ENCODE results near the gene ADK. TPM values are rescaled to one million over a fixed set of nuclear protein-coding genes. Genes with fewer than 3 reads are reported as not detected.
"Not testable (repeated sequence)": the region's sequence is repeated elsewhere in the genome, so short reads cannot be mapped to it uniquely, and the experiment has no call there.

The ADK gene
- polyA plus RNA-seq, 1 donor (not counting 4 experiments of a cell fraction or from before 2014, with no cell fraction given): 139 TPM

DNA sequence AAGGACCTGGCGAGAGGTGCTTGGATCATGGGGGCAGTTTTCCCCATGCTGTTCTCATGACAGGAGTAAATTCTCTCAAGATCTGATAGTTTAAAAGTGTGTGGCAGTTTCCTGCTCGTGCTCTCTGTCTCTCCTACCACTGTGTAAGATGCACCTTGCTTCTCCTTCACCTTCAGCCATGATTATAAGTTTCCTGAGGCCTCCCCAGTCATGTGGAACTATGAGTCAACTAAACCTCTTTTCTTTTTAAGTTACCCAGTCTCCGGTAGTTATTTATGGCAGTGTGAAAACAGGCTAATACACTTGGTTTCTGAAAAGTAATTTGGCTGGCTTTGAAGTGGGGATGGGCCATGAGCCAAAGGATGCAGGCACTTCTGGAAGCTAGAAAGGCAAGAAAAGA is 407.4 kb downstream of the ADK start:
- DNase-seq (ENCODE audit: low read depth, low spot score) (no peak), FAIRE-seq (no peak)
- Histone ChIP-seq H2AFZ (ENCODE audit: control insufficient read depth, low read length) (no peak overlapping the region), H3K36me3 (ENCODE audit: control insufficient read depth in 2 of 2, extremely low read depth in 1 of 2, insufficient read depth in 2 of 2, low read length in 2 of 2) (peaks cover 3 to 7% of the 10 kb centered on the region in 2 experiments), H3K9me3 (ENCODE audit: control insufficient read depth, low read depth, low read length) (no peaks in the 10 kb centered on the region), H3K9ac (ENCODE audit: control insufficient read depth, extremely low read depth, insufficient read depth, low read length) (no peak overlapping the region), H3K27me3 (ENCODE audit: control insufficient read depth, extremely low read depth, insufficient read depth, low read length) (no peaks in the 10 kb centered on the region), H3K9me1 (ENCODE audit: control insufficient read depth, extremely low read depth, insufficient read depth, low read length) (no peaks in the 10 kb centered on the region), H4K20me1 (ENCODE audit: control insufficient read depth, extremely low read depth, insufficient read depth, low read length) (no peaks in the 10 kb centered on the region), H3K4me2 (ENCODE audit: control insufficient read depth, extremely low read depth, insufficient read depth, low read depth, low read length) (no peak overlapping the region), H3K27ac (ENCODE audit: control insufficient read depth, insufficient read depth, low read length) (no peak overlapping the region), H3K4me3 (ENCODE audit: control insufficient read depth in 2 of 3, extremely low read depth in 1 of 3, insufficient read depth in 2 of 3, low read depth in 1 of 3, low read length in 3 of 3) (no peak overlapping the region), H3K79me2 (ENCODE audit: control insufficient read depth, insufficient read depth, low read length) (no peaks in the 10 kb centered on the region), H3K4me1 (ENCODE audit: control insufficient read depth, extremely low read depth, insufficient read depth, low read length) (no peaks in the 10 kb centered on the region)
- dilution Hi-C loops (cut with MboI; ENCODE audit: extremely low pct_ligation_motif_present, low sequenced_read_pairs): no loop called here
- TF ChIP-seq EZH2 (IDR thresholded peaks at IDR 0.05; ENCODE audit: low read length): no peak
- TF ChIP-seq, protein P1, sequence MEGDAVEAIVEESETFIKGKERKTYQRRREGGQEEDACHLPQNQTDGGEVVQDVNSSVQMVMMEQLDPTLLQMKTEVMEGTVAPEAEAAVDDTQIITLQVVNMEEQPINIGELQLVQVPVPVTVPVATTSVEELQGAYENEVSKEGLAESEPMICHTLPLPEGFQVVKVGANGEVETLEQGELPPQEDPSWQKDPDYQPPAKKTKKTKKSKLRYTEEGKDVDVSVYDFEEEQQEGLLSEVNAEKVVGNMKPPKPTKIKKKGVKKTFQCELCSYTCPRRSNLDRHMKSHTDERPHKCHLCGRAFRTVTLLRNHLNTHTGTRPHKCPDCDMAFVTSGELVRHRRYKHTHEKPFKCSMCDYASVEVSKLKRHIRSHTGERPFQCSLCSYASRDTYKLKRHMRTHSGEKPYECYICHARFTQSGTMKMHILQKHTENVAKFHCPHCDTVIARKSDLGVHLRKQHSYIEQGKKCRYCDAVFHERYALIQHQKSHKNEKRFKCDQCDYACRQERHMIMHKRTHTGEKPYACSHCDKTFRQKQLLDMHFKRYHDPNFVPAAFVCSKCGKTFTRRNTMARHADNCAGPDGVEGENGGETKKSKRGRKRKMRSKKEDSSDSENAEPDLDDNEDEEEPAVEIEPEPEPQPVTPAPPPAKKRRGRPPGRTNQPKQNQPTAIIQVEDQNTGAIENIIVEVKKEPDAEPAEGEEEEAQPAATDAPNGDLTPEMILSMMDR (optimal IDR thresholded peaks at IDR 0.05 in 1 of 3, IDR thresholded peaks at IDR 0.05 in 1 of 3, conservative IDR thresholded peaks at IDR 0.05 in 1 of 3; ENCODE audit: extremely low read depth in 1 of 3, insufficient read depth in 2 of 3, low read length in 3 of 3): no peak

DNA sequence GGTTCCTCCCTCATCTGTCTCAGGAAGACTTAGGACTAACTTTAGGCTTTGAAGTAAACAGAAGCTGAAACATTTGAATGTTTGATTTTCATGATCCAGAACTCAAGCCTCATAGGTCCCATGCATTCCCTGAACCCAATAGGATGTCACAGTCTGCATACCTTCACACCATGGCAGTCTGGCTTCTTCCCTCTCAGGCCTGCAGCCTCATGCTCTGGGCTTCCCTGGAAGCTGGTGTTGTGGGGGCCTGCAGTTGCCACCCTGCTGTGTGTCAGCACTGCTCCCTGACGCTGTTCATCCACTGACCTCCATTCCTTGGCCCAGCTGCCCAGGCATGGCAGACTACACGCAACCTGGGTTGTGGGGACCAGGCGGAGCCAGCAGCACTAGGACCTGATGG is 407.9 kb downstream of the ADK start:
- Histone ChIP-seq H3K36me3 (ENCODE audit: control insufficient read depth in 2 of 2, extremely low read depth in 1 of 2, insufficient read depth in 2 of 2, low read length in 2 of 2) (peaks cover 3 to 7% of the 10 kb centered on the region in 2 experiments), H3K79me2 (ENCODE audit: control insufficient read depth, insufficient read depth, low read length) (no peaks in the 10 kb centered on the region), H3K9me1 (ENCODE audit: control insufficient read depth, extremely low read depth, insufficient read depth, low read length) (no peaks in the 10 kb centered on the region), H3K27me3 (ENCODE audit: control insufficient read depth, extremely low read depth, insufficient read depth, low read length) (no peaks in the 10 kb centered on the region), H4K20me1 (ENCODE audit: control insufficient read depth, extremely low read depth, insufficient read depth, low read length) (no peaks in the 10 kb centered on the region), H2AFZ (ENCODE audit: control insufficient read depth, low read length) (no peak overlapping the region), H3K27ac (ENCODE audit: control insufficient read depth, insufficient read depth, low read length) (no peak overlapping the region), H3K4me2 (ENCODE audit: control insufficient read depth, extremely low read depth, insufficient read depth, low read depth, low read length) (no peak overlapping the region), H3K4me3 (ENCODE audit: control insufficient read depth in 2 of 3, extremely low read depth in 1 of 3, insufficient read depth in 2 of 3, low read depth in 1 of 3, low read length in 3 of 3) (no peak overlapping the region), H3K9me3 (ENCODE audit: control insufficient read depth, low read depth, low read length) (no peaks in the 10 kb centered on the region), H3K4me1 (ENCODE audit: control insufficient read depth, extremely low read depth, insufficient read depth, low read length) (no peaks in the 10 kb centered on the region), H3K9ac (ENCODE audit: control insufficient read depth, extremely low read depth, insufficient read depth, low read length) (no peak overlapping the region)
- dilution Hi-C loops (cut with MboI; ENCODE audit: extremely low pct_ligation_motif_present, low sequenced_read_pairs): no loop called here
- DNase-seq (ENCODE audit: low read depth, low spot score) (no peak), FAIRE-seq (no peak)
- no peak for TF ChIP-seq EZH2 (IDR thresholded peaks at IDR 0.05; ENCODE audit: low read length)
- TF ChIP-seq, protein P1 (optimal IDR thresholded peaks at IDR 0.05 in 1 of 3, IDR thresholded peaks at IDR 0.05 in 1 of 3, conservative IDR thresholded peaks at IDR 0.05 in 1 of 3; ENCODE audit: extremely low read depth in 1 of 3, insufficient read depth in 2 of 3, low read length in 3 of 3): no peak

DNA sequence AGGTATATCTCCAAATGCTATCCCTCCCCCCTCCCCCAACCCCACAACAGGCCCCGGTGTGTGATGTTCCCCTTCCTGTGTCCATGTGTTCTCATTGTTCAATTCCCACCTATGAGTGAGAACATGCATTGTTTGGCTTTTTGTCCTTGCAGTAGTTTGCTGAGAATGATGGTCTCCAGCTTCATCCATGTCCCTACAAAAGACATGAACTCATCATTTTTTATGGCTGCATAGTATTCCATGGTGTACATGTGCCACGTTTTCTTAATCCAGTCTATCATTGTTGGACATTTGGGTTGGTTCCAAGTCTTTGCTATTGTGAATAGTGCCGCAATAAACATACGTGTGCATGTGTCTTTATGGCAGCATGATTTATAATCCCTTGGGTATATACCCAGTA is 417.9 kb downstream of the ADK start:
- H3K9me1 ChIP-seq (ENCODE audit: control insufficient read depth, extremely low read depth, insufficient read depth, low read length); H2AFZ ChIP-seq (ENCODE audit: control insufficient read depth, low read length); H3K27me3 ChIP-seq (ENCODE audit: control insufficient read depth, extremely low read depth, insufficient read depth, low read length); H3K9me3 ChIP-seq (ENCODE audit: control insufficient read depth, low read depth, low read length); H3K36me3 ChIP-seq (ENCODE audit: control insufficient read depth in 2 of 2, extremely low read depth in 1 of 2, insufficient read depth in 2 of 2, low read length in 2 of 2); DNase-seq (ENCODE audit: low read depth, low spot score); H3K4me2 ChIP-seq (ENCODE audit: control insufficient read depth, extremely low read depth, insufficient read depth, low read depth, low read length); H3K9ac ChIP-seq (ENCODE audit: control insufficient read depth, extremely low read depth, insufficient read depth, low read length); H3K4me1 ChIP-seq (ENCODE audit: control insufficient read depth, extremely low read depth, insufficient read depth, low read length); H3K4me3 ChIP-seq (ENCODE audit: control insufficient read depth in 2 of 3, extremely low read depth in 1 of 3, insufficient read depth in 2 of 3, low read depth in 1 of 3, low read length in 3 of 3); H4K20me1 ChIP-seq (ENCODE audit: control insufficient read depth, extremely low read depth, insufficient read depth, low read length); H3K27ac ChIP-seq (ENCODE audit: control insufficient read depth, insufficient read depth, low read length); dilution Hi-C loops (cut with MboI; ENCODE audit: extremely low pct_ligation_motif_present, low sequenced_read_pairs); H3K79me2 ChIP-seq (ENCODE audit: control insufficient read depth, insufficient read depth, low read length); FAIRE-seq: not testable (repeated sequence)

DNA sequence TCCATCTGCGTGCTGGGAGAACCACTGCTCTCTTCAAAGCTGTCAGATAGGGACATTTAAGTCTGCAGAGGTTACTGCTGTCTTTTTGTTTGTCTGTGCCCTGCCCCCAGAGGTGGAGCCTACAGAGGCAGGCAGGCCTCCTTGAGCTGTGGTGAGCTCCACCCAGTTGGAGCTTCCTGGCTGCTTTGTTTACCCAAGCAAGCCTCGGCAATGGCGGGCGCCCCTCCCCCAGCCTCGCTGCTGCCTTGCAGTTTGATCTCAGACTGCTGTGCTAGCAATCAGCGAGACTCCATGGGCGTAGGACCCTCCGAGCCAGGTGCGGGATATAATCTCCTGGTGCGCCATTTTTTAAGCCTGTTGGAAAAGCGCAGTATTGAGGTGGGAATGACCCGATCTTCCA is 422.5 kb downstream of the ADK start:
- H3K27me3 ChIP-seq (ENCODE audit: control insufficient read depth, extremely low read depth, insufficient read depth, low read length); H3K27ac ChIP-seq (ENCODE audit: control insufficient read depth, insufficient read depth, low read length); H4K20me1 ChIP-seq (ENCODE audit: control insufficient read depth, extremely low read depth, insufficient read depth, low read length); H3K4me1 ChIP-seq (ENCODE audit: control insufficient read depth, extremely low read depth, insufficient read depth, low read length); H3K36me3 ChIP-seq (ENCODE audit: control insufficient read depth in 2 of 2, extremely low read depth in 1 of 2, insufficient read depth in 2 of 2, low read length in 2 of 2); FAIRE-seq; H3K9ac ChIP-seq (ENCODE audit: control insufficient read depth, extremely low read depth, insufficient read depth, low read length); H3K9me3 ChIP-seq (ENCODE audit: control insufficient read depth, low read depth, low read length); dilution Hi-C loops (cut with MboI; ENCODE audit: extremely low pct_ligation_motif_present, low sequenced_read_pairs); H2AFZ ChIP-seq (ENCODE audit: control insufficient read depth, low read length); H3K4me2 ChIP-seq (ENCODE audit: control insufficient read depth, extremely low read depth, insufficient read depth, low read depth, low read length); H3K4me3 ChIP-seq (ENCODE audit: control insufficient read depth in 2 of 3, extremely low read depth in 1 of 3, insufficient read depth in 2 of 3, low read depth in 1 of 3, low read length in 3 of 3); DNase-seq (ENCODE audit: low read depth, low spot score); H3K9me1 ChIP-seq (ENCODE audit: control insufficient read depth, extremely low read depth, insufficient read depth, low read length); H3K79me2 ChIP-seq (ENCODE audit: control insufficient read depth, insufficient read depth, low read length): not testable (repeated sequence)
